Gastroesophageal sphincter (tissue), 4 donors: ENCODE results near the gene CRIP2. TPM values are rescaled to one million over a fixed set of nuclear protein-coding genes. Genes with fewer than 3 reads are reported as not detected.
A peak's percentile ranks its signal among the peaks of the same experiment; 100 is the strongest.

Experiments used
- ATAC-seq: fragments of 150-250 bp; one replicate; pipeline ENCODE4 v1.9.1; 2016; ENCODE audit warnings: mild to moderate bottlenecking, moderate library complexity
- H3K27ac ChIP-seq, 4 donors: fragments of 200-600 bp; sonication (generic) in 3 of 4; 1 replicate in 3 of 4; 2 replicates in 1 of 4; pipeline ENCODE4 v1.5.1; 2016 to 2019
- H3K27me3 ChIP-seq: fragments of 200-600 bp; sonication (generic); one replicate; pipeline ENCODE4 v1.5.1; 2019
- H3K36me3 ChIP-seq, 2 donors: fragments of 200-600 bp; sonication (generic); one replicate each; pipeline ENCODE4 v1.5.1; 2019; ENCODE audit warnings: control low read depth in 1 of 2
- H3K4me1 ChIP-seq, 3 donors: fragments of 200-600 bp; sonication (generic); 1 replicate in 2 of 3; 2 replicates in 1 of 3; pipeline ENCODE4 v1.5.1; 2016 to 2019; ENCODE audit warnings: control low read depth in 2 of 3
- H3K4me3 ChIP-seq, 2 donors: fragments of 200-600 bp; sonication (generic); one replicate each; pipeline ENCODE4 v1.5.1; 2019; ENCODE audit warnings: mild to moderate bottlenecking in 1 of 2, moderate library complexity in 1 of 2
- H3K9me3 ChIP-seq, 3 donors: fragments of 200-600 bp; sonication (generic); one replicate each; pipeline ENCODE4 v1.5.1; 2017 to 2019; ENCODE audit warnings: control low read depth in 2 of 3
- EP300 ChIP-seq: sonication (generic); formaldehyde crosslinking; IDR thresholded peaks from one replicate; pipeline ENCODE4 v1.6.1; 2017; ENCODE audit warnings: antibody characterized with exemption, mild to moderate bottlenecking
- POLR2A ChIP-seq, 2 donors: fragments of 450-650 bp; IDR thresholded peaks; one replicate each; pipeline ENCODE4 v1.6.1; 2017; ENCODE audit warnings: antibody characterized with exemption in 2 of 2, mild to moderate bottlenecking in 2 of 2, moderate library complexity in 1 of 2
- POLR2AphosphoS5 ChIP-seq: sonication (generic); formaldehyde crosslinking; IDR thresholded peaks from one replicate; pipeline ENCODE4 v1.6.1; 2017; ENCODE audit warnings: antibody characterized with exemption
- WGBS, 2 donors: methylation state at CpG; one replicate each; pipeline ENCODE4 v1.1.5; 2018; ENCODE audit warnings: low coverage in 1 of 2; 5-methylcytosine and 5-hydroxymethylcytosine counted together
- total RNA-seq, 4 donors: library from RNA; depleted of rRNA; stranded (reverse); fragments of >200 nt; gene quantifications; one replicate each; pipeline ENCODE4 v1.1.0, GENCODE V29; 2016
- TF ChIP-seq, protein P1 (sequence below), 4 experiments: fragments of 200-600 bp in 2 of 4; fragments of 450-650 bp in 2 of 4; sonication (generic) in 1 of 4; IDR thresholded peaks; one replicate each; pipeline ENCODE4 v1.5.1; 2017 to 2019; ENCODE audit warnings: antibody characterized with exemption in 4 of 4, mild to moderate bottlenecking in 2 of 4, moderate library complexity in 2 of 4

The CRIP2 gene
- total RNA-seq, 4 donors from 2014 or later = 165 to 518 (median 343) TPM

DNA sequence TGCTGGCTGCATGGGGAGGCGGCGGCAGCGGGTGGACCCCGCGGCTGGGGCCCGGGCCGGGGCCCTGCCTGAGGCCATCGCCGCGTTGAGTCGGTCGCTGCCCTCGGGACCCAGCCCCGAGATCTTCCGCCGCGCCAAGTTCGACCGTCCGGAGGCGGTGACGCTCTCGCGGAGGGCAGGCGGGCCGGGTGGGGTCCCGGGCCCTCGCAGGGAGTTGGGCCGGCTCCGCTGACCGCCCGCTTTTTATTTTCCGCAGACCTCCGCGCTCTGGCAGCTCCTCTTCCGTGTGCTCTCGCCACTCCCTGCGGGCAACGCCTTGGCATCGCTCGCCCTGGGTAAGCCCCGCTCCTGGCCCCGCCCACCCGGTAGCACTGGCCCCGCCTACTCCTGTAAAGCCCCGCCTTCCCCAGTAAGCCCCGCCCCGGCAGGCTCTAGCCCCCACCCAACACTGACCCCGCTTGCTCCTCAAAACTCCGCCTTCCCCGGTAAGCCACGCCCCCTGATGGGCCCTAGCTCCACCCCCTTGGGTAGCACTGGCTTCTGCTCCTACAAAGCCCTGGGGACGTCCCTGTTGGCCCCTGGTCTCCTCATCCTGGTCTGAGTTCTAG is 16.8 kb downstream of the CRIP2 start:
- no peak for TF ChIP-seq EP300
- TF ChIP-seq POLR2A (IDR thresholded peaks at IDR 0.05) = peak; percentile 32 to 39
- Histone ChIP-seq H3K4me3 (peak overlapping the region; percentile 43 to 69), H3K4me1 (peaks cover 0 to 60% (median 33%) of the 10 kb centered on the region in 3 donors), H3K27ac (peak overlapping the region; percentile 21 to 97 (median 94)), H3K27me3 (no peaks in the 10 kb centered on the region), H3K9me3 (no peaks in the 10 kb centered on the region), H3K36me3 (peaks cover 0 to 12% of the 10 kb centered on the region in 2 donors)
- no peak for ATAC-seq
- 15% methylated on average over 4 of the region's 53 CpGs; no CpG with 5 or more reads in 1 of the 2 donors for WGBS, 2 donors

DNA sequence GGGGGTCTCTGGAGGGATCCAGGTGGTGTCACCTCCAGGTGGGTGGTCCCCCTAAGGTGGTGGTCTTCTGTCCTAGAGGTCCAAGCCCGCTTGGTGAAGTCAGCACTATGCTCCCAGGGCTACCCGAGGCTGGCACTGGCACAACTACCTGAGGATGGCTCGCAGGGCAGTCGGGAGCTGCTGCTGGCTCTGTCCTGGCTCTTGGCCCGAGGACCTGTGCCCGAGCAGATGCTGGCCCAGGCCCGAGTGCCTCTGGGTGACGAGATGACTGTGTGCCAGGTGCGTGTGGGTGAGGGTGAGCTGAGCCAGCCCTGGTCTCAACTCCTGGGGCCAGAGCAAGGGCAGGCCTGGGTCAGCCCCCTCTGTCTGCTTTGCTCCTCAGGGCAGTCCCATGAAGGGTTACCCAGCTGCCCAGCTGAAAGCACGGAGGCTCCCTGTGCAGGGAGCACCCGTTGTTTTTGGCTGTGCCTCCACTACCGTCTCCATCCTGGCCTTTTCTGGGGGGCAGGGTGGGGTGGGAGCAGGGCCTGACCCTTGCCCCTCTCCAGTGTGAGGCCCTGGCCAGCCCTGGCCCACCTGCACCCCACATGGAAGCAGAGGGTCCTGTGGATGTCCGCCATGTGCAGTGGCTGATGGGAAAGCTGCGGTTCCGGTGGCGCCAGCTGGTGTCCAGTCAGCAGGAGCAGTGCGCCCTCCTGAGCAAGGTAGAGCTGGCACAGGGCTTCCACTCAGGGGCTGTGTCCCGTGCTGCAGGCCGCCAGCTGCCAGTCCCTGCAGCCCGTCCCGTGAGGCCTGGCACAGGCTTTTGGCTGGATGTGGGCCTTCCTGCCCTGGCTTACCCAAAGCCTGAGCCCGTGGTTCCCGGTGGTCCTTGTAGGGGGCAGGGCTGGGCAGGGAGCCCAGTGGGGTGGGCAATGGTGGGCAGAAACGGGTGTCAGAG is 17.7 kb downstream of the CRIP2 start:
- Histone ChIP-seq H3K4me1 (peaks cover 0 to 52% (median 26%) of the 10 kb centered on the region in 3 donors), H3K36me3 (peaks cover 0 to 12% of the 10 kb centered on the region in 2 donors), H3K4me3 (no peak overlapping the region), H3K27ac (peak overlapping the region in 2 of 4 donors; percentile 92 to 96), H3K9me3 (no peaks in the 10 kb centered on the region), H3K27me3 (no peaks in the 10 kb centered on the region)
- ATAC-seq = no peak
- no CpG with 5 or more reads among the region's 24 CpGs for WGBS, 2 donors
- TF ChIP-seq, protein P1, sequence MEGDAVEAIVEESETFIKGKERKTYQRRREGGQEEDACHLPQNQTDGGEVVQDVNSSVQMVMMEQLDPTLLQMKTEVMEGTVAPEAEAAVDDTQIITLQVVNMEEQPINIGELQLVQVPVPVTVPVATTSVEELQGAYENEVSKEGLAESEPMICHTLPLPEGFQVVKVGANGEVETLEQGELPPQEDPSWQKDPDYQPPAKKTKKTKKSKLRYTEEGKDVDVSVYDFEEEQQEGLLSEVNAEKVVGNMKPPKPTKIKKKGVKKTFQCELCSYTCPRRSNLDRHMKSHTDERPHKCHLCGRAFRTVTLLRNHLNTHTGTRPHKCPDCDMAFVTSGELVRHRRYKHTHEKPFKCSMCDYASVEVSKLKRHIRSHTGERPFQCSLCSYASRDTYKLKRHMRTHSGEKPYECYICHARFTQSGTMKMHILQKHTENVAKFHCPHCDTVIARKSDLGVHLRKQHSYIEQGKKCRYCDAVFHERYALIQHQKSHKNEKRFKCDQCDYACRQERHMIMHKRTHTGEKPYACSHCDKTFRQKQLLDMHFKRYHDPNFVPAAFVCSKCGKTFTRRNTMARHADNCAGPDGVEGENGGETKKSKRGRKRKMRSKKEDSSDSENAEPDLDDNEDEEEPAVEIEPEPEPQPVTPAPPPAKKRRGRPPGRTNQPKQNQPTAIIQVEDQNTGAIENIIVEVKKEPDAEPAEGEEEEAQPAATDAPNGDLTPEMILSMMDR (IDR thresholded peaks at IDR 0.05) = no peak
- TF ChIP-seq POLR2A (IDR thresholded peaks at IDR 0.05) = no peak
- TF ChIP-seq EP300 = no peak
- no peak for TF ChIP-seq POLR2AphosphoS5

DNA sequence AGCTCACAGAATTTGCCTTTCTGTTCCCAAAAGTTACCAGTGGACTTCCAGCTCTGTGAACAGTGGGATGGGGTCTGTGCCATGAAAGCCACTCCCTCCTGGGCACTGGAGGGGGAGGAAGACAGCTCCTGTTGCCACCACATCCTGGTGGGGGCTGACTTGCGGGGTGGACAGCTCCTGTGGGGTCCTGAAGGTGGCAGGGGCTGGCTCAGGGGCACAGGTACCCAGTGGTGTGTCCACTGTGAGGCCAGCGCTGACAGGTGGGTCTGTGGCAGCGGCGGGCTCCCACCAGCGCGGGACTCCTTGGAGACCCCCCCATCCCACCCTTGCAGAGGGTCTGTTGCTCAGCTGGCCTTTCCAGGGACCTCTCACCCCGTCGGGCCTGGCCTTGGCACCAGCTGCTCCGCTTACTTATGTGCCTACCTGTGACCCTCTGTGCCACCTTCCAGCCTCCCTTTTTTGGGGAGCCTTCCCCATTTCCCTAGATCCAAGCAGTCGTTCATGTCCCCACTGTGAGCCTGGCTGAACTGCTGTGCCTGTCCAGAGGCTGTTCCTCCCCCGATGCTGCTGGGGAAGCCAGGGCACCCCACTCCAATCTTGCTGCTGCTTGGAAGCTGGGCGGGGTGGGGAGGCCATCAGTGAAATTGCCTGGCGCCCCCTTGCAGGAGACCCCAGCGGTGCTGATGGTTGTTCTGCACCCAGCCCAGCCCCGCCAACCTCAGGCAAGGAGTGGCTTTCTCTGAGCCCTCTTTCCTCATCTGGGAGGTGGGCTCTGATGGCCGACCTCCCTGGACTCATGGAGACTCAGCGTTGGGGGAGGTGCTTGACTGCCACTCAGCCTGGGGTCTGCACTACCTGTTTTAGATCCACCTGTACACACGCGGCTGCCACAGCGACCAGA is 18.6 kb downstream of the CRIP2 start:
- no peak overlapping the region for H3K4me3 ChIP-seq
- H3K4me1 ChIP-seq = peaks cover 0 to 43% (median 18%) of the 10 kb centered on the region in 3 donors
- H3K27ac ChIP-seq = no peak overlapping the region
- H3K27me3 ChIP-seq = no peaks in the 10 kb centered on the region
- no peaks in the 10 kb centered on the region for H3K9me3 ChIP-seq
- no peak for ATAC-seq
- no peak for TF ChIP-seq POLR2AphosphoS5
- no peak for TF ChIP-seq POLR2A (IDR thresholded peaks at IDR 0.05)
- no peak for TF ChIP-seq EP300
- TF ChIP-seq, protein P1 (IDR thresholded peaks at IDR 0.05) = no peak
- H3K36me3 ChIP-seq = peaks cover 0 to 12% of the 10 kb centered on the region in 2 donors
- 80% methylated on average over 1 of the region's 20 CpGs; no CpG with 5 or more reads in 1 of the 2 donors for WGBS, 2 donors

DNA sequence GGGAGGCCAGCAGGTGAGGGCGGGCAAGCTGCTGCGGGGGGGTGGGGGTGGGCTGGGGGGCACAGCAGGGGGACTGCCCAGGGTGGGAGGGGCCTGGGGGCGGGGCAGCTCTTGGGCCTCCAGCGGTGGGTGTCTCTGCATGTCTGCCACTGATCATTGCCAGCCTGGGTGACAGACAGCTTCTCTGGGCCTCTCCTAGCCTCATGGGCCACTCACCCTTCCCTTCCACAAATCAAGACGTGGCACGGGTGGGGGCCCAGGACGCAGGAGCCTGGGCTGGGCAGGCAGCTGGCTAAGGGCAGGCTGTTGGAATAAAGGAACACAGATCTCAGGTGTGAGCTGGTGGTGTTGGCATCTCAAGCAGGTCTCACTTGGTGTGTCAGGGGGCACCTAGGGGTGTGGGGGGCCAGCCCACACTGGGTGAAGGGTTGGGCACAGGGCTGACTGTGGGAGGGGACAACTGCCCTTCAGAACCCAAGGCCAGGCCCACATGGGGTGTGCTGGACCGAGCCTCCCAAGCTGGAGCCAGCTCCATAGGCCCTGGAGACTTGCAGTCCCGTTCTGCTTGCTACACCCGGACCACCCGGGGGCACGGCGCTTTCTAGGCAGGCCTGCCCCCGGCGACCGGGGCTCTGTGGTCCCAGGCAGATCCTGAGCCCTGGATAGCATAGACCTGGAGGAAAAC is 19.4 kb downstream of the CRIP2 start:
- WGBS, 2 donors = no CpG with 5 or more reads among the region's 16 CpGs
- TF ChIP-seq EP300 (no peak), POLR2A (IDR thresholded peaks at IDR 0.05) (no peak), POLR2AphosphoS5 (no peak)
- TF ChIP-seq, protein P1 (IDR thresholded peaks at IDR 0.05) = no peak
- Histone ChIP-seq H3K9me3 (no peaks in the 10 kb centered on the region), H3K27me3 (no peaks in the 10 kb centered on the region), H3K27ac (no peak overlapping the region), H3K36me3 (peaks cover 0 to 12% of the 10 kb centered on the region in 2 donors), H3K4me1 (peaks cover 0 to 38% (median 9%) of the 10 kb centered on the region in 3 donors), H3K4me3 (no peak overlapping the region)
- no peak for ATAC-seq
